ENCODE results near the gene MLF1. TPM values are rescaled to one million over a fixed set of nuclear protein-coding genes. Genes with fewer than 3 reads are reported as not detected.
A peak's percentile ranks its signal among the peaks of the same experiment; 100 is the strongest.

The MLF1 gene
- 3.3 TPM for total RNA-seq

- H3K27ac ChIP-seq, result peak within 1 kb of the TSS; percentile 55 to 60
Observed at GRCh38 chr3:158570999-158571702, at the start of gene MLF1. Gene MLF1 (plus strand): TSS chr3:158571194. CDS start chr3:158571301, 107 bp downstream.

GRCh38 chr3:158522221-158523136, 48.5 kb upstream of the MLF1 start:
- intact Hi-C loops (cut with DNase I), result no loop called here
- H3K27ac ChIP-seq, result no peak overlapping the region
- TF ChIP-seq CTCF (IDR thresholded peaks at IDR 0.05), result no peak
- no peaks in the 10 kb centered on the region for H3K9me3 ChIP-seq
- H3K4me1 ChIP-seq, result peaks cover 0 to 4% of the 10 kb centered on the region in 2 donors
- no peak for DNase-seq (ENCODE audit: low spot score in 2 of 2)
- no peak overlapping the region for H3K4me3 ChIP-seq
- H3K27me3 ChIP-seq, result no peaks in the 10 kb centered on the region
- H3K36me3 ChIP-seq, result no peaks in the 10 kb centered on the region

More at GRCh38 chr3:158570999-158571702, at the start of gene MLF1:
- Histone ChIP-seq H3K36me3 (no peaks in the 10 kb centered on the region), H3K4me3 (peak within 1 kb of the TSS; percentile 65 to 88), H3K9me3 (no peaks in the 10 kb centered on the region), H3K27me3 (no peaks in the 10 kb centered on the region), H3K4me1 (peaks cover 0 to 3% of the 10 kb centered on the region in 2 donors)
- peak; percentile 85 to 98 for DNase-seq (ENCODE audit: low spot score in 2 of 2)
- intact Hi-C loops (cut with DNase I), result loop anchor here (1.0 to 5.0 kb wide), 3 partner anchors 73 to 464 kb away; partner anchors contain the start of genes GFM1, MFSD1 and SHOX2
- TF ChIP-seq CTCF (IDR thresholded peaks at IDR 0.05), result no peak

- H3K27ac ChIP-seq, result no peak overlapping the region
- no peaks in the 10 kb centered on the region for H3K27me3 ChIP-seq
- no peaks in the 10 kb centered on the region for H3K36me3 ChIP-seq
- intact Hi-C loops (cut with DNase I), result no loop called here
- H3K4me1 ChIP-seq, result no peaks in the 10 kb centered on the region
- TF ChIP-seq CTCF (IDR thresholded peaks at IDR 0.05), result no peak
- H3K9me3 ChIP-seq, result no peaks in the 10 kb centered on the region
- DNase-seq (ENCODE audit: low spot score in 2 of 2), result no peak
- H3K4me3 ChIP-seq, result no peak overlapping the region
Observed at GRCh38 chr3:158528076-158528674, 42.8 kb upstream of the MLF1 start.

GRCh38 chr3:158531334-158531733, 39.7 kb upstream of the MLF1 start:
- no peak for TF ChIP-seq CTCF (IDR thresholded peaks at IDR 0.05)
- H3K9me3 ChIP-seq, result no peaks in the 10 kb centered on the region
- no peaks in the 10 kb centered on the region for H3K27me3 ChIP-seq
- H3K4me1 ChIP-seq, result no peaks in the 10 kb centered on the region
- H3K4me3 ChIP-seq, result no peak overlapping the region
- no peak for DNase-seq (ENCODE audit: low spot score in 2 of 2)
- no peak overlapping the region for H3K27ac ChIP-seq
- intact Hi-C loops (cut with DNase I), result loop anchor here (5.0 kb wide), 1 partner anchor 924 kb away; no protein-coding TSS in a partner anchor
- H3K36me3 ChIP-seq, result no peaks in the 10 kb centered on the region

- no peaks in the 10 kb centered on the region for H3K27me3 ChIP-seq
- DNase-seq (ENCODE audit: low spot score in 2 of 2), result no peak
- intact Hi-C loops (cut with DNase I), result loop anchor here (5.0 kb wide), 1 partner anchor 925 kb away; no protein-coding TSS in a partner anchor
Observed at GRCh38 chr3:158532099-158532734, 38.8 kb upstream of the MLF1 start.

More at GRCh38 chr3:158532099-158532734, 38.8 kb upstream of the MLF1 start:
- peak in 2 of 3 experiments; percentile 31 to 48 for TF ChIP-seq CTCF (IDR thresholded peaks at IDR 0.05)
- no peak overlapping the region for H3K4me3 ChIP-seq
- no peaks in the 10 kb centered on the region for H3K9me3 ChIP-seq
- H3K4me1 ChIP-seq, result no peaks in the 10 kb centered on the region
- no peaks in the 10 kb centered on the region for H3K36me3 ChIP-seq
- no peak overlapping the region for H3K27ac ChIP-seq

All from ascending aorta (tissue), 2 donors.